ENCODE data around the gene MED15. TPM values are rescaled to one million over a fixed set of nuclear protein-coding genes. Genes with fewer than 3 reads are reported as not detected.

Gene MED15
- total and polyA plus RNA-seq, 2 experiments from 2014 or later: 29.2 to 43.5 TPM

DNA sequence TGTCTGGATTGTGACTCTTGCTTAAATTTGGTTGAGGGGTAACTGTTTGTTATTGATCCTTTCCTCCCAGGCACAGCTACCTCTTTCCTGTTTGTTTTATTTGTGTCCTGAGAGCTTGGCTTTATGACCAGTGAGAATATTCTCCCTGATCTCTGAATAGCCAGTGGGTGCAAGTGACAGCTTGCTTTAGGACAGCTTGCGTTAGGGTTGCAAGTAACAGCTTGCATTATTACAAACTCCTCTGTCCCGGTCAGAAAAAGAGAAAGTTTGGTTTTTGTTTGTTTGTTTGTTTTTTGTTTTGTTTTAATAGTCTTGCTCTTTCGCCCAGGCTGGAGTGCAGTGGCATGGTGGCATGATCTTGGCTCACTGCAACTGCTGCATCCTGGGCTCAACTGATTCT is 8.5 kb upstream of the MED15 start:
- Mint-ChIP-seq H3K4me3 (no peak overlapping the region; the same call in 2 of the 3 replicates), H3K27ac (no peak overlapping the region), H3K36me3 (ENCODE audit: low read depth) (peaks cover 10% of the 10 kb centered on the region), H3K4me1 (peaks cover 14% of the 10 kb centered on the region), H3K9me3 (no peaks in the 10 kb centered on the region), H3K27me3 (ENCODE audit: insufficient read depth, low read depth, poor library complexity) (peaks cover 26% of the 10 kb centered on the region)
- Histone ChIP-seq H3K27me3 (ENCODE audit: insufficient read depth) (peaks cover 13% of the 10 kb centered on the region), H2AFZ (no peak overlapping the region), H3K36me3 (ENCODE audit: insufficient read depth) (peaks cover 3% of the 10 kb centered on the region; the same call in 1 of the 2 replicates), H3K9me2 (ENCODE audit: insufficient read depth) (no peaks in the 10 kb centered on the region), H3K4me2 (no peak overlapping the region), H3K79me2 (replicated peaks; ENCODE audit: insufficient read depth) (no peaks in the 10 kb centered on the region), H3K27ac (ENCODE audit: low read depth) (no peak overlapping the region), H3K4me1 (ENCODE audit: insufficient read depth) (peaks cover 11% of the 10 kb centered on the region), H3F3A (replicated peaks; ENCODE audit: low read depth) (0 out of 2 replicates have a peak, but pooled peaks cover 4% of the 10 kb centered on the region), H4K20me1 (replicated peaks; ENCODE audit: insufficient read depth) (no peaks in the 10 kb centered on the region; the same call in none of the 2 replicates), H3K4me3 (no peak overlapping the region)
- TF ChIP-seq, protein P1, sequence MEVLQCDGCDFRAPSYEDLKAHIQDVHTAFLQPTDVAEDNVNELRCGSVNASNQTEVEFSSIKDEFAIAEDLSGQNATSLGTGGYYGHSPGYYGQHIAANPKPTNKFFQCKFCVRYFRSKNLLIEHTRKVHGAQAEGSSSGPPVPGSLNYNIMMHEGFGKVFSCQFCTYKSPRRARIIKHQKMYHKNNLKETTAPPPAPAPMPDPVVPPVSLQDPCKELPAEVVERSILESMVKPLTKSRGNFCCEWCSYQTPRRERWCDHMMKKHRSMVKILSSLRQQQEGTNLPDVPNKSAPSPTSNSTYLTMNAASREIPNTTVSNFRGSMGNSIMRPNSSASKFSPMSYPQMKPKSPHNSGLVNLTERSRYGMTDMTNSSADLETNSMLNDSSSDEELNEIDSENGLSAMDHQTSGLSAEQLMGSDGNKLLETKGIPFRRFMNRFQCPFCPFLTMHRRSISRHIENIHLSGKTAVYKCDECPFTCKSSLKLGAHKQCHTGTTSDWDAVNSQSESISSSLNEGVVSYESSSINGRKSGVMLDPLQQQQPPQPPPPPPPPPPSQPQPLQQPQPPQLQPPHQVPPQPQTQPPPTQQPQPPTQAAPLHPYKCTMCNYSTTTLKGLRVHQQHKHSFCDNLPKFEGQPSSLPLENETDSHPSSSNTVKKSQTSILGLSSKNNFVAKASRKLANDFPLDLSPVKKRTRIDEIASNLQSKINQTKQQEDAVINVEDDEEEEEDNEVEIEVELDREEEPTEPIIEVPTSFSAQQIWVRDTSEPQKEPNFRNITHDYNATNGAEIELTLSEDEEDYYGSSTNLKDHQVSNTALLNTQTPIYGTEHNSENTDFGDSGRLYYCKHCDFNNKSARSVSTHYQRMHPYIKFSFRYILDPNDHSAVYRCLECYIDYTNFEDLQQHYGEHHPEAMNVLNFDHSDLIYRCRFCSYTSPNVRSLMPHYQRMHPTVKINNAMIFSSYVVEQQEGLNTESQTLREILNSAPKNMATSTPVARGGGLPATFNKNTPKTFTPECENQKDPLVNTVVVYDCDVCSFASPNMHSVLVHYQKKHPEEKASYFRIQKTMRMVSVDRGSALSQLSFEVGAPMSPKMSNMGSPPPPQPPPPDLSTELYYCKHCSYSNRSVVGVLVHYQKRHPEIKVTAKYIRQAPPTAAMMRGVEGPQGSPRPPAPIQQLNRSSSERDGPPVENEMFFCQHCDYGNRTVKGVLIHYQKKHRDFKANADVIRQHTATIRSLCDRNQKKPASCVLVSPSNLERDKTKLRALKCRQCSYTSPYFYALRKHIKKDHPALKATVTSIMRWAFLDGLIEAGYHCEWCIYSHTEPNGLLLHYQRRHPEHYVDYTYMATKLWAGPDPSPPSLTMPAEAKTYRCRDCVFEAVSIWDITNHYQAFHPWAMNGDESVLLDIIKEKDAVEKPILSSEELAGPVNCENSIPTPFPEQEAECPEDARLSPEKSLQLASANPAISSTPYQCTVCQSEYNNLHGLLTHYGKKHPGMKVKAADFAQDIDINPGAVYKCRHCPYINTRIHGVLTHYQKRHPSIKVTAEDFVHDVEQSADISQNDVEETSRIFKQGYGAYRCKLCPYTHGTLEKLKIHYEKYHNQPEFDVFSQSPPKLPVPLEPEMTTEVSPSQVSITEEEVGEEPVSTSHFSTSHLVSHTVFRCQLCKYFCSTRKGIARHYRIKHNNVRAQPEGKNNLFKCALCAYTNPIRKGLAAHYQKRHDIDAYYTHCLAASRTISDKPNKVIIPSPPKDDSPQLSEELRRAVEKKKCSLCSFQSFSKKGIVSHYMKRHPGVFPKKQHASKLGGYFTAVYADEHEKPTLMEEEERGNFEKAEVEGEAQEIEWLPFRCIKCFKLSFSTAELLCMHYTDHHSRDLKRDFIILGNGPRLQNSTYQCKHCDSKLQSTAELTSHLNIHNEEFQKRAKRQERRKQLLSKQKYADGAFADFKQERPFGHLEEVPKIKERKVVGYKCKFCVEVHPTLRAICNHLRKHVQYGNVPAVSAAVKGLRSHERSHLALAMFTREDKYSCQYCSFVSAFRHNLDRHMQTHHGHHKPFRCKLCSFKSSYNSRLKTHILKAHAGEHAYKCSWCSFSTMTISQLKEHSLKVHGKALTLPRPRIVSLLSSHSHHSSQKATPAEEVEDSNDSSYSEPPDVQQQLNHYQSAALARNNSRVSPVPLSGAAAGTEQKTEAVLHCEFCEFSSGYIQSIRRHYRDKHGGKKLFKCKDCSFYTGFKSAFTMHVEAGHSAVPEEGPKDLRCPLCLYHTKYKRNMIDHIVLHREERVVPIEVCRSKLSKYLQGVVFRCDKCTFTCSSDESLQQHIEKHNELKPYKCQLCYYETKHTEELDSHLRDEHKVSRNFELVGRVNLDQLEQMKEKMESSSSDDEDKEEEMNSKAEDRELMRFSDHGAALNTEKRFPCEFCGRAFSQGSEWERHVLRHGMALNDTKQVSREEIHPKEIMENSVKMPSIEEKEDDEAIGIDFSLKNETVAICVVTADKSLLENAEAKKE (CRISPR knock-in tag; IDR thresholded peaks at IDR 0.05): no peak
- TF ChIP-seq, protein P2, sequence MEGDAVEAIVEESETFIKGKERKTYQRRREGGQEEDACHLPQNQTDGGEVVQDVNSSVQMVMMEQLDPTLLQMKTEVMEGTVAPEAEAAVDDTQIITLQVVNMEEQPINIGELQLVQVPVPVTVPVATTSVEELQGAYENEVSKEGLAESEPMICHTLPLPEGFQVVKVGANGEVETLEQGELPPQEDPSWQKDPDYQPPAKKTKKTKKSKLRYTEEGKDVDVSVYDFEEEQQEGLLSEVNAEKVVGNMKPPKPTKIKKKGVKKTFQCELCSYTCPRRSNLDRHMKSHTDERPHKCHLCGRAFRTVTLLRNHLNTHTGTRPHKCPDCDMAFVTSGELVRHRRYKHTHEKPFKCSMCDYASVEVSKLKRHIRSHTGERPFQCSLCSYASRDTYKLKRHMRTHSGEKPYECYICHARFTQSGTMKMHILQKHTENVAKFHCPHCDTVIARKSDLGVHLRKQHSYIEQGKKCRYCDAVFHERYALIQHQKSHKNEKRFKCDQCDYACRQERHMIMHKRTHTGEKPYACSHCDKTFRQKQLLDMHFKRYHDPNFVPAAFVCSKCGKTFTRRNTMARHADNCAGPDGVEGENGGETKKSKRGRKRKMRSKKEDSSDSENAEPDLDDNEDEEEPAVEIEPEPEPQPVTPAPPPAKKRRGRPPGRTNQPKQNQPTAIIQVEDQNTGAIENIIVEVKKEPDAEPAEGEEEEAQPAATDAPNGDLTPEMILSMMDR (conservative IDR thresholded peaks at IDR 0.05; ENCODE audit: low read depth in 2 of 2): no peak
- TF ChIP-seq ZNF114 (CRISPR knock-in tag; IDR thresholded peaks at IDR 0.05): no peak
- no peak for TF ChIP-seq STAT1 (IDR thresholded peaks at IDR 0.05; ENCODE audit: unreplicated experiment)
- no peak for TF ChIP-seq JUNB (IDR thresholded peaks at IDR 0.05; ENCODE audit: unreplicated experiment)
- TF ChIP-seq ZNF331 (CRISPR knock-in tag; IDR thresholded peaks at IDR 0.05; ENCODE audit: low read depth): no peak
- TF ChIP-seq CREB1 (CRISPR knock-in tag; IDR thresholded peaks at IDR 0.05; ENCODE audit: low read depth): no peak
- TF ChIP-seq, protein P3, sequence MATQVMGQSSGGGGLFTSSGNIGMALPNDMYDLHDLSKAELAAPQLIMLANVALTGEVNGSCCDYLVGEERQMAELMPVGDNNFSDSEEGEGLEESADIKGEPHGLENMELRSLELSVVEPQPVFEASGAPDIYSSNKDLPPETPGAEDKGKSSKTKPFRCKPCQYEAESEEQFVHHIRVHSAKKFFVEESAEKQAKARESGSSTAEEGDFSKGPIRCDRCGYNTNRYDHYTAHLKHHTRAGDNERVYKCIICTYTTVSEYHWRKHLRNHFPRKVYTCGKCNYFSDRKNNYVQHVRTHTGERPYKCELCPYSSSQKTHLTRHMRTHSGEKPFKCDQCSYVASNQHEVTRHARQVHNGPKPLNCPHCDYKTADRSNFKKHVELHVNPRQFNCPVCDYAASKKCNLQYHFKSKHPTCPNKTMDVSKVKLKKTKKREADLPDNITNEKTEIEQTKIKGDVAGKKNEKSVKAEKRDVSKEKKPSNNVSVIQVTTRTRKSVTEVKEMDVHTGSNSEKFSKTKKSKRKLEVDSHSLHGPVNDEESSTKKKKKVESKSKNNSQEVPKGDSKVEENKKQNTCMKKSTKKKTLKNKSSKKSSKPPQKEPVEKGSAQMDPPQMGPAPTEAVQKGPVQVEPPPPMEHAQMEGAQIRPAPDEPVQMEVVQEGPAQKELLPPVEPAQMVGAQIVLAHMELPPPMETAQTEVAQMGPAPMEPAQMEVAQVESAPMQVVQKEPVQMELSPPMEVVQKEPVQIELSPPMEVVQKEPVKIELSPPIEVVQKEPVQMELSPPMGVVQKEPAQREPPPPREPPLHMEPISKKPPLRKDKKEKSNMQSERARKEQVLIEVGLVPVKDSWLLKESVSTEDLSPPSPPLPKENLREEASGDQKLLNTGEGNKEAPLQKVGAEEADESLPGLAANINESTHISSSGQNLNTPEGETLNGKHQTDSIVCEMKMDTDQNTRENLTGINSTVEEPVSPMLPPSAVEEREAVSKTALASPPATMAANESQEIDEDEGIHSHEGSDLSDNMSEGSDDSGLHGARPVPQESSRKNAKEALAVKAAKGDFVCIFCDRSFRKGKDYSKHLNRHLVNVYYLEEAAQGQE (IDR thresholded peaks at IDR 0.05; ENCODE audit: unreplicated experiment): no peak
- TF ChIP-seq, protein P4, sequence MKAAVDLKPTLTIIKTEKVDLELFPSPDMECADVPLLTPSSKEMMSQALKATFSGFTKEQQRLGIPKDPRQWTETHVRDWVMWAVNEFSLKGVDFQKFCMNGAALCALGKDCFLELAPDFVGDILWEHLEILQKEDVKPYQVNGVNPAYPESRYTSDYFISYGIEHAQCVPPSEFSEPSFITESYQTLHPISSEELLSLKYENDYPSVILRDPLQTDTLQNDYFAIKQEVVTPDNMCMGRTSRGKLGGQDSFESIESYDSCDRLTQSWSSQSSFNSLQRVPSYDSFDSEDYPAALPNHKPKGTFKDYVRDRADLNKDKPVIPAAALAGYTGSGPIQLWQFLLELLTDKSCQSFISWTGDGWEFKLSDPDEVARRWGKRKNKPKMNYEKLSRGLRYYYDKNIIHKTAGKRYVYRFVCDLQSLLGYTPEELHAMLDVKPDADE (IDR thresholded peaks at IDR 0.05): no peak
- no peak for TF ChIP-seq EZH2phosphoT487 (IDR thresholded peaks at IDR 0.05; ENCODE audit: unreplicated experiment)
- no peak for TF ChIP-seq POLR2AphosphoS5 (IDR thresholded peaks at IDR 0.05; ENCODE audit: low read depth)
- TF ChIP-seq EZH2 (IDR thresholded peaks at IDR 0.05; ENCODE audit: low read depth, unreplicated experiment): no peak
- TF ChIP-seq NANOG (IDR thresholded peaks at IDR 0.05; ENCODE audit: borderline replicate concordance): no peak
- ATAC-seq (no peak), DNase-seq (ENCODE audit: low spot score) (no peak)
